ENCODE data around the gene HCN4.

The HCN4 gene

GRCh38 chr15:73323374-73323955 is 45.3 kb downstream of the HCN4 start:
- Histone ChIP-seq H3K36me3 (no peaks in the 10 kb centered on the region), H3K4me1 (peaks cover 97% of the 10 kb centered on the region), H3K4me2 (peak overlapping the region; percentile 94), H3K9ac (no peak overlapping the region), H4K20me1 (no peaks in the 10 kb centered on the region), H3K9me3 (no peaks in the 10 kb centered on the region), H3K27ac (peak overlapping the region; percentile 85), H3K4me3 (no peak overlapping the region), H3K27me3 (no peaks in the 10 kb centered on the region)
- no peak for TF ChIP-seq Cebpa-rat (IDR thresholded peaks at IDR 0.05)

- H3K9me3 ChIP-seq = no peaks in the 10 kb centered on the region
- peak overlapping the region; percentile 94 for H3K4me2 ChIP-seq
- no peaks in the 10 kb centered on the region for H3K36me3 ChIP-seq
- H3K27ac ChIP-seq = peak overlapping the region; percentile 85
- peaks cover 97% of the 10 kb centered on the region for H3K4me1 ChIP-seq
- H4K20me1 ChIP-seq = no peaks in the 10 kb centered on the region
- H3K9ac ChIP-seq = peak overlapping the region; percentile 65
- H3K27me3 ChIP-seq = no peaks in the 10 kb centered on the region
- no peak for TF ChIP-seq Cebpa-rat (IDR thresholded peaks at IDR 0.05)
- 0 out of 2 replicates have a peak overlapping the region, but pooled peaks have one; percentile 20 for H3K4me3 ChIP-seq
Measured at GRCh38 chr15:73322665-73323373, 45.9 kb downstream of the HCN4 start.

GRCh38 chr15:73321496-73322450 is 47.0 kb downstream of the HCN4 start:
- peak overlapping the region; percentile 94 for H3K4me2 ChIP-seq
- H3K27me3 ChIP-seq = no peaks in the 10 kb centered on the region
- no peaks in the 10 kb centered on the region for H4K20me1 ChIP-seq
- H3K9me3 ChIP-seq = no peaks in the 10 kb centered on the region
- 0 out of 2 replicates have a peak overlapping the region, but pooled peaks have one; percentile 20 for H3K4me3 ChIP-seq
- no peaks in the 10 kb centered on the region for H3K36me3 ChIP-seq
- H3K27ac ChIP-seq = peak overlapping the region; percentile 85
- no peak for TF ChIP-seq Cebpa-rat (IDR thresholded peaks at IDR 0.05)
- peaks cover 97% of the 10 kb centered on the region for H3K4me1 ChIP-seq
- peak overlapping the region; percentile 65 for H3K9ac ChIP-seq

- no peak overlapping the region for H3K4me3 ChIP-seq
- H3K4me1 ChIP-seq = peaks cover 88% of the 10 kb centered on the region
- no peaks in the 10 kb centered on the region for H3K27me3 ChIP-seq
- H4K20me1 ChIP-seq = no peaks in the 10 kb centered on the region
- no peaks in the 10 kb centered on the region for H3K9me3 ChIP-seq
- no peaks in the 10 kb centered on the region for H3K36me3 ChIP-seq
- H3K27ac ChIP-seq = no peak overlapping the region
- TF ChIP-seq Cebpa-rat (IDR thresholded peaks at IDR 0.05) = no peak
- peak overlapping the region; percentile 94 for H3K4me2 ChIP-seq
- no peak overlapping the region for H3K9ac ChIP-seq
Measured at GRCh38 chr15:73320619-73321180, 48.1 kb downstream of the HCN4 start.

- Histone ChIP-seq H3K27ac (no peak overlapping the region), H3K4me3 (no peak overlapping the region), H3K4me2 (peak overlapping the region; percentile 94)
Measured at GRCh38 chr15:73319460-73320245, 49.1 kb downstream of the HCN4 start.

GRCh38 chr15:73318463-73319351 is 50.1 kb downstream of the HCN4 start:
- TF ChIP-seq Cebpa-rat (IDR thresholded peaks at IDR 0.05) = no peak
- peaks cover 71% of the 10 kb centered on the region for H3K4me1 ChIP-seq
- H3K36me3 ChIP-seq = no peaks in the 10 kb centered on the region
- H3K27me3 ChIP-seq = no peaks in the 10 kb centered on the region
- H3K4me3 ChIP-seq = peak overlapping the region; percentile 44
- peak overlapping the region; percentile 47; the same call in 1 of the 2 replicates for H3K9ac ChIP-seq
- no peaks in the 10 kb centered on the region for H4K20me1 ChIP-seq
- 0 out of 2 replicates have a peak overlapping the region, but pooled peaks have one; percentile 27 for H3K27ac ChIP-seq
- H3K4me2 ChIP-seq = peak overlapping the region; percentile 94
- no peaks in the 10 kb centered on the region for H3K9me3 ChIP-seq

More at GRCh38 chr15:73319460-73320245, 49.1 kb downstream of the HCN4 start:
- no peak for TF ChIP-seq Cebpa-rat (IDR thresholded peaks at IDR 0.05)
- no peaks in the 10 kb centered on the region for H3K27me3 ChIP-seq
- no peaks in the 10 kb centered on the region for H3K36me3 ChIP-seq
- no peak overlapping the region for H3K9ac ChIP-seq
- no peaks in the 10 kb centered on the region for H3K9me3 ChIP-seq
- H4K20me1 ChIP-seq = no peaks in the 10 kb centered on the region
- H3K4me1 ChIP-seq = peaks cover 78% of the 10 kb centered on the region

- H3K36me3 ChIP-seq = no peaks in the 10 kb centered on the region
- peak overlapping the region; percentile 47; the same call in 1 of the 2 replicates for H3K9ac ChIP-seq
- H3K4me2 ChIP-seq = peak overlapping the region; percentile 94
- no peaks in the 10 kb centered on the region for H3K9me3 ChIP-seq
- TF ChIP-seq Cebpa-rat (IDR thresholded peaks at IDR 0.05) = no peak
- H3K27me3 ChIP-seq = no peaks in the 10 kb centered on the region
- no peaks in the 10 kb centered on the region for H4K20me1 ChIP-seq
- H3K4me3 ChIP-seq = peak overlapping the region; percentile 44
- peaks cover 62% of the 10 kb centered on the region for H3K4me1 ChIP-seq
- H3K27ac ChIP-seq = peak overlapping the region; percentile 27
Measured at GRCh38 chr15:73317651-73318462, 50.9 kb downstream of the HCN4 start.

All from BLaER1 (cell line).